Type B pancreatic cell (in vitro differentiated cells): ENCODE measurements around the gene FAM162A. TPM values are rescaled to one million over a fixed set of nuclear protein-coding genes. Genes with fewer than 3 reads are reported as not detected.

Experiments
- DNase-seq: peaks from one replicate; pipeline ENCODE4 v3.0.0; 2021; ENCODE audit warnings: mixed read lengths; ENCODE audit not compliant: unreplicated experiment; ENCODE audit errors: extremely low spot score
- H3K27ac Mint-ChIP-seq: 2 replicates; pipeline ENCODE4 v1.8.0; 2021; ENCODE audit warnings: mild to moderate bottlenecking, mixed read lengths
- H3K27me3 Mint-ChIP-seq: 2 replicates; pipeline ENCODE4 v1.8.0; 2021; ENCODE audit warnings: mixed read lengths
- H3K36me3 Mint-ChIP-seq: 2 replicates; pipeline ENCODE4 v1.8.0; 2021; ENCODE audit warnings: mixed read lengths
- H3K4me1 Mint-ChIP-seq: one replicate; pipeline ENCODE4 v1.8.0; 2021; ENCODE audit warnings: mixed read lengths; ENCODE audit not compliant: unreplicated experiment
- H3K4me3 Mint-ChIP-seq: 2 replicates; pipeline ENCODE4 v1.8.0; 2021; ENCODE audit warnings: mild to moderate bottlenecking, mixed read lengths
- H3K9me3 Mint-ChIP-seq: 2 replicates; pipeline ENCODE4 v1.8.0; 2021; ENCODE audit warnings: mixed read lengths
- CTCF ChIP-seq: fragments of 200-600 bp; sonication (generic); conservative IDR thresholded peaks from 2 replicates; pipeline ENCODE4 v1.5.0; 2021; ENCODE audit warnings: antibody characterized with exemption, mild to moderate bottlenecking
- total RNA-seq: library from RNA; stranded (reverse); gene quantifications from 2 replicates; pipeline ENCODE4 v1.2.1, GENCODE V29; 2021; ENCODE audit warnings: low replicate concordance

The FAM162A gene
- total RNA-seq, 1 donor from 2014 or later = 68.8 TPM

GRCh38 chr3:122366379-122366749 is 17.6 kb upstream of the FAM162A start:
- no peak for TF ChIP-seq CTCF
- Mint-ChIP-seq H3K9me3 (no peaks in the 10 kb centered on the region), H3K4me3 (no peak overlapping the region), H3K36me3 (peaks cover 23% of the 10 kb centered on the region), H3K27me3 (no peaks in the 10 kb centered on the region), H3K4me1 (no peaks in the 10 kb centered on the region), H3K27ac (peak overlapping the region; percentile 5)
- DNase-seq = no peak

GRCh38 chr3:122374034-122374433 is 9.9 kb upstream of the FAM162A start:
- H3K36me3 Mint-ChIP-seq = peaks cover 15% of the 10 kb centered on the region
- H3K27ac Mint-ChIP-seq = no peak overlapping the region
- H3K9me3 Mint-ChIP-seq = no peaks in the 10 kb centered on the region
- no peaks in the 10 kb centered on the region for H3K4me1 Mint-ChIP-seq
- no peak for TF ChIP-seq CTCF
- H3K27me3 Mint-ChIP-seq = no peaks in the 10 kb centered on the region
- no peak overlapping the region for H3K4me3 Mint-ChIP-seq
- no peak for DNase-seq

- Mint-ChIP-seq H3K27ac (no peak overlapping the region), H3K4me3 (no peak overlapping the region), H3K36me3 (peaks cover 12% of the 10 kb centered on the region), H3K4me1 (no peaks in the 10 kb centered on the region), H3K27me3 (no peaks in the 10 kb centered on the region), H3K9me3 (no peaks in the 10 kb centered on the region)
- DNase-seq = no peak
- TF ChIP-seq CTCF = no peak
These were observed 6.0 kb upstream of the FAM162A start for GRCh38 chr3:122377975-122378374.

- Mint-ChIP-seq H3K4me3 (peak within 1 kb of the TSS; percentile 93), H3K27me3 (no peaks in the 10 kb centered on the region), H3K4me1 (peaks cover 3% of the 10 kb centered on the region), H3K9me3 (no peaks in the 10 kb centered on the region), H3K27ac (peak within 1 kb of the TSS; percentile 95), H3K36me3 (peaks cover 8% of the 10 kb centered on the region)
- no peak for TF ChIP-seq CTCF
- peak; percentile 84 for DNase-seq
These were observed 905 bp upstream of the FAM162A start, which contains the start of gene MIX23 for GRCh38 chr3:122382888-122383666. MIX23 (minus strand) TSS chr3:122383231; CDS start chr3:122383224, 7 bp downstream.

GRCh38 chr3:122387709-122388108 is 3.7 kb downstream of the FAM162A start:
- no peaks in the 10 kb centered on the region for H3K27me3 Mint-ChIP-seq
- no peaks in the 10 kb centered on the region for H3K9me3 Mint-ChIP-seq
- no peak for DNase-seq
- H3K4me3 Mint-ChIP-seq = peak overlapping the region; percentile 16
- no peak for TF ChIP-seq CTCF
- peaks cover 3% of the 10 kb centered on the region for H3K4me1 Mint-ChIP-seq
- no peak overlapping the region for H3K27ac Mint-ChIP-seq
- H3K36me3 Mint-ChIP-seq = peaks cover 12% of the 10 kb centered on the region
